Stimulated activated CD4-positive, alpha-beta T cell treated with anti-CD3 and anti-CD28 coated beads, Interleukin-2, amount 100 ng/mL, for 24 hours (primary cell): Measurements from ENCODE around the gene KCNIP1.

Experiments used
- DNase-seq, 2 donors: peaks; one replicate each; pipeline ENCODE4 v3.0.0-alpha.2; 2020

The KCNIP1 gene

DNA sequence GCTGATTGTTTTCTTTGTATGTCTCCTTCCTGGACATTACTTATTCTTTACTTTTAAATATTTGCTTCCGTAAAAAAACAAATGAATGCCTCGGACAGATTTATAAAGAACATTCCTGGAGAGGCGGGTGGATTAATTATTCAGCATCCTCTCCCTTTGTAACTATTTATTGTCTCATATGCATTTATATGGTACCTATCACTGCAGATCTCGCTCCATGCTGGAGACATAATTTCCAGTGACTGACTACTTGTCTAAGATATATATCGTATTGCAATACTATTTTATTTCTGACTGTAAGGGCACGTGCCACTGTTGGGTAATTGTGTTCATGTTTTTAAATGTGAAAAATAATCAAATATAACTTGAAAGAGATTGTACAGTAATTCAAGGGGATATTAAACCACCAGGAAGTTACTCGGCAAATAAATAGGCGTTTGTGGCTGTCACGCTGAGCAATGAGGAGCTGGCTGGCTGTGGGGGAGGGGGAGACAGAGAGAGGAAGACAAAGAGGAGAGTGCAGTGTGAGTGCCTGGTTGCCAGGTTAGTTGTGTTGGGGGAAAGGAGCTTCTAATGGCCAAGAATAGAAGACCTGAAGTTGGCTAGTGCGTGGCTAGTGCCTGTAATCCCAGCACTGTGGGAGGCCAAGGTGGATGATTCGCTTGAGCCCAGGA, 147.9 kb downstream of the KCNIP1 start:
- no peak for DNase-seq

GRCh38 chr5:170655476-170655875, 151.7 kb downstream of the KCNIP1 start:
- DNase-seq, result no peak

DNA sequence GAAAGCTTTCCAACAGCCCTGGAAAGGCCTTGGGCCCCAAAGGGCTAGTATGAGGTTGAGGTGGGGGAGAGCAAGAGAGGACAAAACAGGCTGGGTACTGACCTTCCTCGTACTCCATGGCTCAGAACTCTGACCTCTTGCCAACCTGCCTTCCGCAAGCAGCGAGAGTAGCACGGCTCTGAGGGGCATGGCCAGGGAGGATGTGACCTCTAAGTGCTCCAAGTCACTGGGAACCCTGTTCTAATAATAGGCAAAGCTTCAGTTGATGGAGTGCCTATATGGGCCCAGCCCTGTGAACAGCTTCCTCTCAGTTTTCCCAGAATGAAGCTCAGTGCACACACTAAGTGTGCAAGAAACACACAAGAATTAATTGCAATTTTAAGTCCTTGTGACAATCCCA, 152.1 kb downstream of the KCNIP1 start:
- no peak for DNase-seq

DNA sequence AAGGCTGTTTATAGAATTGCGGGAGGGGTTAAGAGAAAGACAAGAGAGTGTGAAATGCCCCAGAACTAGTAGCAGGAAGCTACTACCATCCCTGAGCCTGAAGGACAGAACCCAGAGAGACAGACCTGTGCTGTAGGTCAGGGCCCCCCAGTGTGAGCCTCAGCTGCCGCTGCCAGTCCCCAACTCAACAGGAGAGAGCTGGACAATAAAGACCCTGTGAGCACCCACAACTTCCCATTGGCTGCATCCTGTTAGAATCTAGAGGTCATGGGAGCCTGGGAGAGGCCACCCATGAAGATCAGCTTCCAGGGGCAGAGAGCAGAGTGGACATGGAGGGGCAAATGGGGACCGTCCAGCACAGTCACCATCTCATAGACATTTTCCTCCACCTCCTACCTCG, 152.5 kb downstream of the KCNIP1 start:
- no peak for DNase-seq

GRCh38 chr5:170660531-170660930, 156.7 kb downstream of the KCNIP1 start:
- DNase-seq, result no peak

DNA sequence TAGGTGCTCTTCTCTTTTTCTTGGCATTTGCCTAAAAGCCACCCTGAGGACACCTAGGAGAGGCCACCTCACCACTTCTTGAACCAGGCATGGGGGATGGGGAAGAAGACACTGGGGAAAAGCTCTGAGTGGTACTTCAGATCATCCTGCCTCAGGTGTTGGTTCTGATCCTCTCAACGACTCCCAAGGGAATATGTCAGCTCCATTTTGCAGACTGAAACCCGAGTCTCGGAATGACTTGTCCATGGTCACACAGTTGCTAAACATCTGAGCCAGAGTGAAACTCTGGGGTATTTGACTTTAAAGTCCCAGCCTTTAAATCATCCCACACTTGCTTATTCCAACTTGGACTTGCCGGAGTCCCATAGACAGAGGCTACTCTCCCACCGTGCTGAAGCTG, 159.1 kb downstream of the KCNIP1 start:
- no peak for DNase-seq

GRCh38 chr5:170678811-170679210, 175.0 kb downstream of the KCNIP1 start:
- DNase-seq, result no peak

DNA sequence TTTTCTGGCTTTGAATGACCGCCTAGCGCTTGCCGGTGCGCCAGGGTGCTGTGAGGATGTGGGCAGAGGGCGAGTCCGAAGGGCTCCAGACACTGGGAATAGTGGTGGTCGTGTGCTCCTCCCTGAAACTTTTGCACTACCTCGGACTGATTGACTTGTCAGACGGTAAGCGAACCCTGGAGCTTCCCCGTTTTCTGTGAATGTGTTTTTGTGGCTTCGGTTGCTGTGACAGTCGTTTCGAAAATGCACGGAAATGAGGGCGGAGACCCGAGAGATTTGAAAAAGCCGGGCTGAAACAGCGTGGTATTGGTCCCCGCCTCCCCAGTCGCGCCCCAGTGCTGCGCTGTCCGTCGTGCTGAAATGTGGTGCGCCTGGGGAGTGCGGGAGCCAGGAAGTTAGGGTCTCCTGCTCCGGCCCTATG, 177.2 kb downstream of the KCNIP1 start:
- DNase-seq, result peak; percentile 27 to 60

DNA sequence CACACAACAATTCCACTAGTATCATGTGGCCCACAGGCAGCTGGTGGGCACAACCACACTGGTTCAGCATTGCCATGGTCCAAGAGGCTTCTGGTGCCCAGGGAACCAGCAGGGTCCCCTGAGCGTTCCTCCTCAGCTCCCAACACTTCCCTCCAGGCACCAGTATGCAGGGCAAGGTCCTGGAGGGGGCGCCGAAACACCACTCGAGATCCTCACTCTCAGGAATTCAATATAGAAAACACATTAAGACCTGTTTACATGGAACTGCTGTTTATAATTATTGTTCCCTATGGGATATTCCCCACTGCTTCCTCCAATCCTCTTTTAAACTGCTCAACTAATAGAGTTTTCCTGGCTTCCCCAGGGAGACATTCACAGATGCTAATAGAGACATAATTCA, 187.8 kb downstream of the KCNIP1 start:
- DNase-seq, result no peak

- DNase-seq, result no peak
These were observed 189.9 kb downstream of the KCNIP1 start for GRCh38 chr5:170693701-170694100.

DNA sequence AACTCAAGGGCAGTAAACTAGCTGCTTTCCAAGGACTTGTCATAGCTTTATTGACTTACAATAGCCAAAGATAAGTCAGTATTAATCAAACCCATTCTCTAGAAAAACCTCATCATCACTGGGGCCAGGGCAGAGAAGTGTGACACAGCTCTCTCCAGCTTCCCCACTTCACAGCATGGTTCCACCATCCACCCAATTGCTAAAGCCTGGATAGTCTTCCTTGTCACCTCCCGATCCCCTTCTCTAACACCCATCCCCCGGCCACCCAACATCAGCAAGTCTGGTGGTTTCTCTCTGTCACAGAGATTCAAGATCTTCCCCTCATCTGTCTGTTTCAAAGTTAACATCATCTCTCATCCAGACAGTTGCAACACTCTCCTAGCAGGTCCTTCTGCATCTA, 191.1 kb downstream of the KCNIP1 start:
- no peak for DNase-seq

- DNase-seq, result no peak
These were observed 193.2 kb downstream of the KCNIP1 start for GRCh38 chr5:170697031-170697430.

- no peak for DNase-seq
These were observed 196.7 kb downstream of the KCNIP1 start for GRCh38 chr5:170700503-170700902.

- DNase-seq, result no peak
These were observed 197.5 kb downstream of the KCNIP1 start for GRCh38 chr5:170701334-170701733.

GRCh38 chr5:170704417-170705192, 200.8 kb downstream of the KCNIP1 start:
- DNase-seq, result no peak

DNA sequence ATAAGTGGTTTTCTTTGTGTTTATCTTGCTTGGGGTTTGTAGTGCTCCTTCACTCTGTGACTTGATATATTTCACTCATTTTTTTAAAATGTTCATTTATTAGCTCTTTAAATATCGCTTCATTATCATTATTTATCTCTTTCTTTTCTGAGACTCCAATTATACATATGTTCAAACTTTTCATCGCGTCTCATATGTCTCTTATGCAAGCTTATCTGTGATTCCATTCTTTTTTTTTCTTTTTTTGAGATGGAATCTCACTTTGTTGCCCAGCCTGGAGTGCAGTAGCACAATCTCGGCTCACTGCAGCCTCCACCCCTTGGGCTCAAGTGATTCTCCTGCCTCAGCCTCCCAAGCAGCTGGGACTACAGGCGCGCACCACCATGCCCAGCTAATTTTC, 205.8 kb downstream of the KCNIP1 start:
- no peak for DNase-seq

DNA sequence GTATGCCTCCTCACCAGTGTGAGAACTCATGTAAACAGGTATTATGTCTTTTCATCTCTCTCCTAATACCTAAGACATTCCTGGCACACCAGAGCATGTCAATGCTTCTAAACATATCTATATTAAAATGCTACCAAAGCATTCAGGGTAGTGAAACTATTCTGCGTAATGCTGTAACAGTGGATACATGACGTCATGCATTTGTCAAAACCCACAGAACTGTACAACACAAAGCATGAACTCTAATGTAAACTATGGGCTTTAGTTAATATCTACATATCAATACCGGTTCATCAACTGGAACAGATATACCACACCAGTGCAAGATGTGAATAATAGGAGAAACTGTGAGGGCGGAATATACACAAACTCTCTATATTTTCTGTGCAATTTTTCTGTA, 207.5 kb downstream of the KCNIP1 start:
- no peak for DNase-seq

DNA sequence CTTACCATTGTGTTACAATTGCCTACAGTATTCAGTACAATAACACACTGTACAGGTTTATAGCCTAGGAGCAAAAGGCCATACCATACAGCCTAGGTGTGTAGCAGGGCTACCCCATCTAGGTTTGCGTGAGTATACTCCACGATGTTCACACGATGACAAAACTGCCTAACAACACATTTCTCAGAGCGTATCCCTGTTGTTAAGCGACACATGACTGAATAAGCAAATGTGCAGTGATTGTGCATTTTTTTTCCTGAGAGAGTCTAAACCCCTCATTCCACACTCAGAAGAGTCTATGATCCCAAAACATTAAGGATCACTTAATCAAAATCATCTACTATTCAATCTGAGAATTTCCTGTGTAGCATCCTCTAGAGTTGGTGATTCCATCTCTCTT, 211.3 kb downstream of the KCNIP1 start:
- DNase-seq, result no peak

- no peak for DNase-seq
These were observed 212.6 kb downstream of the KCNIP1 start for GRCh38 chr5:170716396-170716795.

DNA sequence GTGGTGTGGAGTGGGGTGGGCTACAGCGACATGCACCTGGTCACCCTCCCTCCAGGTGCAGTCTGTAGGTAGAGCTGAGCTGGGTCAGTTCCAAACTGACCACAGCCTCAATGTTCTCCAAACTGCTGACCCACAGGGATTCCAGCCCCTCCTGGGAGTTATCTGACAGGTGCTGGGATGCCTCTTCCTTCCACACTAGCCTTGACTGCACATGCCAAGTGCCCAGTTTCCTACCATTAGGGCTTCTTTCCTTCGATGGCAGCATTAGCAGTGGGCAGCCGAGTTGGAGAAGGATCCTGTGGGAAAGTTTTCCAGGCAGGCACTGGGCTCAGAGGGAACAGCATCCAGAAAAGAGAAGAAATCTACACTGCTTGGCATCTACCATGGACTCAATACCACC, 215.7 kb downstream of the KCNIP1 start:
- no peak for DNase-seq

DNA sequence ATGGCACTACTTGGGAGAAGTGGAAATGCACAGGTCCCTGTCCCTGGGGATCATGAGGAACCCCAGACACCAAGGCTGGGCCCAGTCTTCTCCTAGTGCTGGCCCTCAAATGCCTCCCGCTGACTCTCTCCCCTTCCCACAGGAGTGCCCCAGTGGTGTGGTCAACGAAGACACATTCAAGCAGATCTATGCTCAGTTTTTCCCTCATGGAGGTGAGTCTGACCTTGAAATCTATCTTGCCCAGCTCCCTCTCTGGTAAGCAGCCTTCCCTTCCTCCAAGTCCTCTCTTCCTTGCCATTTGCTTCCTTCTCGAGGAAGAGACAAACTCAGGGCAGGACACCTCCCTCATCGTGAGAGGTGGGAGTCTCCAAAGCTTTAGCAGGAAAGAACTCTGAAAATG, 216.4 kb downstream of the KCNIP1 start:
- DNase-seq, result no peak

DNA sequence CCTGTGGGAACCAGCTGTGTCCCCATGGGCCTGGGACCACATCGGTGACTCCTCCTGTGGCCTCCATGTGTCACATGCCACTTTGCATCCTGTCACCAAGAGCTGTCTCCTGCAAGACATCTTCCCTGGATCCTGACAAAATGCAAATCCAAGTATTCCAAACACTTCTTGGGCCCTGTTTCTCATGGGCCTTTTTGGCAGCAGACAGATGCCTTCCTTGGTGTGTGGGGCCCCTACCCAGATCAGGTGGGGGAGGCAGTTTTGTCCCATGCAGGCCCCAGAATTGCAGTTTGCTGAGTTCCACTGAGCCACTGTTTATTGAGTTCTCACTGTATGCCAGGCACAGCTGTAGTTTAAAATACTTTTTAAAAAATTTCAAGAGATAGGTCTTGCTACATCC, 217.2 kb downstream of the KCNIP1 start:
- no peak for DNase-seq

GRCh38 chr5:170721681-170722080, 217.9 kb downstream of the KCNIP1 start:
- DNase-seq, result no peak

GRCh38 chr5:170722316-170722715, 218.5 kb downstream of the KCNIP1 start:
- DNase-seq, result no peak

- no peak for DNase-seq
These were observed 227.2 kb downstream of the KCNIP1 start for GRCh38 chr5:170731052-170731451.
